Measurements from ENCODE around the gene TK2. TPM values are rescaled to one million over a fixed set of nuclear protein-coding genes. Genes with fewer than 3 reads are reported as not detected.
"Not testable (repeated sequence)": the region's sequence is repeated elsewhere in the genome, so short reads cannot be mapped to it uniquely, and the experiment has no call there.

The TK2 gene
- total RNA-seq, 1 donor from 2014 or later: 11.5 TPM

DNA sequence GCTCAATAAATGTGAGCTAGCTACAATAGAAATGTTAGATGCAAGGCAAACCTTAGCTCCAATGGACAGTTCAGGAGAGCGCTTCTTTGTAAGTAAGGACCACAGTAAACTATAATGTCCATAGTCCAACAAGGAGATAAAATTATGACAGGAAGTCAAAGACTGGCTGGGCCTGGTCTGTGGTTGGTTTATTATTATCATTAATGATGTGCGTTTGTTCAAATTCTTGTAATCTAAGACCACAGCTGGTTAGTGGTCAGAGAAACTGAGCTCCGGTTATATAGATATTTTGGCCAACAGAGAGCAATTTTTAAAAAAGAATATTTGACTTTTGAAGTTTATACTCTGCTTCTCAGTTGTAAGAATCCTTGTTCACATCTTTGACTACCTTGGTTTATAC lies 24.6 kb upstream of the TK2 start:
- H3K4me1 ChIP-seq (ENCODE audit: control insufficient read depth in 3 of 3, insufficient read depth in 3 of 3, low read length in 3 of 3): peaks cover 13 to 16% (median 13%) of the 10 kb centered on the region in 3 donors
- peaks cover 11 to 30% (median 29%) of the 10 kb centered on the region in 3 donors for H3K27me3 ChIP-seq (ENCODE audit: control insufficient read depth in 3 of 3, insufficient read depth in 3 of 3, low read length in 3 of 3)
- no peaks in the 10 kb centered on the region for H3K9me3 ChIP-seq (ENCODE audit: control insufficient read depth in 3 of 3, low read length in 3 of 3)
- no peak overlapping the region for H3K4me3 ChIP-seq (ENCODE audit: low read length in 3 of 3)
- H3K27ac ChIP-seq (ENCODE audit: low read depth, low read length): no peak overlapping the region
- no peaks in the 10 kb centered on the region for H3K36me3 ChIP-seq (ENCODE audit: control insufficient read depth in 3 of 3, insufficient read depth in 3 of 3, low read length in 3 of 3)
- no peak overlapping the region for H3K9ac ChIP-seq (ENCODE audit: low read depth in 1 of 3, low read length in 3 of 3)

DNA sequence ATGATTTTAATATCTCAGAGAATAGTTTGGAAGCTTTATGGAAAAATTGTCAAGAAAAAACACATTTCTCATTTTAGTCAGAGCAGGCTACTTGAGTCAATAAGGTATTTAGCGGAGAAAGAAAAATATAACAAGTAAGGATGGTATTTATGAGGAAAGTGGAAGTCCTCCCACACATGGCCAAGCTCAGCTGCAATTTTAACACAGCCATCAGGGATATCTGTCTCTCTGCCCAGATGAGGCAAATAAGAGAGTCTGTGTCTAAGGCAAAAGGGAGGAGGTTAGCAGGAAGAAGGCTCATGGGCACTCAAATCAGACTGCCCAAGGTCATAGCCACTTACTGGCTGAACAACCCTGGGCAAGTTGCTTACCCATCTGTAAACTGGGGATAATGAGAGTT lies 24.2 kb upstream of the TK2 start:
- Histone ChIP-seq H3K9ac (ENCODE audit: low read depth in 1 of 3, low read length in 3 of 3) (no peak overlapping the region), H3K36me3 (ENCODE audit: control insufficient read depth in 3 of 3, insufficient read depth in 3 of 3, low read length in 3 of 3) (no peaks in the 10 kb centered on the region), H3K9me3 (ENCODE audit: control insufficient read depth in 3 of 3, low read length in 3 of 3) (no peaks in the 10 kb centered on the region), H3K4me3 (ENCODE audit: low read length in 3 of 3) (no peak overlapping the region), H3K27me3 (ENCODE audit: control insufficient read depth in 3 of 3, insufficient read depth in 3 of 3, low read length in 3 of 3) (peaks cover 11 to 27% (median 25%) of the 10 kb centered on the region in 3 donors), H3K4me1 (ENCODE audit: control insufficient read depth in 3 of 3, insufficient read depth in 3 of 3, low read length in 3 of 3) (peaks cover 10 to 12% (median 12%) of the 10 kb centered on the region in 3 donors), H3K27ac (ENCODE audit: low read depth, low read length) (no peak overlapping the region)

DNA sequence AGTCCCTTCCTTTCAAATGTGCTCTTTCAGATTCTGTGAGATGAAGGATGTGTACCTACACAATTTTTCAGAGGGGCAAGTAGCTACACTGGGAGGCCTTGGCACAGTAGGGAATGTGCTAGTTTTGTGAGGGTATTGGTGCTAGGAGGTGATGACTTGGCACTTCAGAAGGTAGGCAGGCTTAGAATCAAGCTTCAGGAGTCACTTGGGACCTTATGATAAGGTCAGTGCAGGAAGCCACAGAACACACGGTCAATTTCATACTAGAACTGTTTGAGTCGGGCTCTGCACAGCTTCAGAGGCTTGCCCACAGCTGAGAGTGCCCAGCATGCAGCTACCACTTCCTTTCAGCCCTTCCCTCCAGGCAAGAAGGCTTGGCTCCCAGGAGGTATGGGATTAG lies 22.4 kb upstream of the TK2 start:
- Histone ChIP-seq H3K27me3 (ENCODE audit: control insufficient read depth in 3 of 3, insufficient read depth in 3 of 3, low read length in 3 of 3) (peaks cover 0 to 10% (median 8%) of the 10 kb centered on the region in 3 donors), H3K27ac (ENCODE audit: low read depth, low read length) (no peak overlapping the region), H3K9ac (ENCODE audit: low read depth in 1 of 3, low read length in 3 of 3) (no peak overlapping the region), H3K36me3 (ENCODE audit: control insufficient read depth in 3 of 3, insufficient read depth in 3 of 3, low read length in 3 of 3) (no peaks in the 10 kb centered on the region), H3K4me1 (ENCODE audit: control insufficient read depth in 3 of 3, insufficient read depth in 3 of 3, low read length in 3 of 3) (no peaks in the 10 kb centered on the region), H3K4me3 (ENCODE audit: low read length in 3 of 3) (no peak overlapping the region), H3K9me3 (ENCODE audit: control insufficient read depth in 3 of 3, low read length in 3 of 3) (no peaks in the 10 kb centered on the region)

DNA sequence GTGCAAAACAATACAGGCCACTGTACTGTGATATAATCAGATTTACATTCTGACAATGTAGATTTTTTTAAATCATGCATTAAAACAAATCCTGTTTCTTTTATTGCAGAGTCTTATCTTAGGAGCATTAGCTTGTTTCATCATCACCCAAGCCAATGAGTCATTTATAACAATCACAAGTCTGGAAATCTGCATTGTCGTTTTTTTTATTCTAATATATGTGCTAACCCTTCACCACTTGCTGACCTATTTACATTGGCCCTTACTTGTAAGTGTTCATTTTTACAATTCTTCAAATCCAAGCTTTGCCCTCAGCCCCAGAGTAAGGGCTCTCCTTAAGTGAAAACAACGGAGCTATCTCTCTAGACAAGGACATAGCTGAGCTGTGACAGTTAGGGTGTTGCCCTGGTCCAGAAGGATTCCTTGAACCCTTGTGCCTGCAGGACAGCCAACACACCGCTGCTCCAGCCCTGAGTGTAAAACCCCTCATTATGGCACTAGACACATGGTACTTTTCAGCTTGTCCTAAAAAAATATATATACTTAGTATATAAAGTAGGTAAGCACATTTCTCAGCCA lies 20.0 kb upstream of the TK2 start:
- Histone ChIP-seq H3K36me3 (ENCODE audit: control insufficient read depth in 3 of 3, insufficient read depth in 3 of 3, low read length in 3 of 3) (peaks cover 0 to 7% (median 6%) of the 10 kb centered on the region in 3 donors), H3K4me3 (ENCODE audit: low read length in 3 of 3) (no peak overlapping the region), H3K27me3 (ENCODE audit: control insufficient read depth in 3 of 3, insufficient read depth in 3 of 3, low read length in 3 of 3) (peaks cover 0 to 3% (median 0%) of the 10 kb centered on the region in 3 donors), H3K4me1 (ENCODE audit: control insufficient read depth in 3 of 3, insufficient read depth in 3 of 3, low read length in 3 of 3) (no peaks in the 10 kb centered on the region), H3K27ac (ENCODE audit: low read depth, low read length) (no peak overlapping the region), H3K9ac (ENCODE audit: low read depth in 1 of 3, low read length in 3 of 3) (no peak overlapping the region), H3K9me3 (ENCODE audit: control insufficient read depth in 3 of 3, low read length in 3 of 3) (no peaks in the 10 kb centered on the region)

- no peaks in the 10 kb centered on the region for H3K9me3 ChIP-seq (ENCODE audit: control insufficient read depth in 3 of 3, low read length in 3 of 3)
- H3K36me3 ChIP-seq (ENCODE audit: control insufficient read depth in 3 of 3, insufficient read depth in 3 of 3, low read length in 3 of 3): peaks cover 0 to 9% (median 6%) of the 10 kb centered on the region in 3 donors
- H3K9ac ChIP-seq (ENCODE audit: low read depth in 1 of 3, low read length in 3 of 3): no peak overlapping the region
- H3K4me1 ChIP-seq (ENCODE audit: control insufficient read depth in 3 of 3, insufficient read depth in 3 of 3, low read length in 3 of 3): no peaks in the 10 kb centered on the region
- H3K4me3 ChIP-seq (ENCODE audit: low read length in 3 of 3): no peak overlapping the region
- no peak overlapping the region for H3K27ac ChIP-seq (ENCODE audit: low read depth, low read length)
- H3K27me3 ChIP-seq (ENCODE audit: control insufficient read depth in 3 of 3, insufficient read depth in 3 of 3, low read length in 3 of 3): peaks cover 0 to 3% (median 0%) of the 10 kb centered on the region in 3 donors
These were observed 19.2 kb upstream of the TK2 start for GRCh38 chr16:66569131-66569530.

DNA sequence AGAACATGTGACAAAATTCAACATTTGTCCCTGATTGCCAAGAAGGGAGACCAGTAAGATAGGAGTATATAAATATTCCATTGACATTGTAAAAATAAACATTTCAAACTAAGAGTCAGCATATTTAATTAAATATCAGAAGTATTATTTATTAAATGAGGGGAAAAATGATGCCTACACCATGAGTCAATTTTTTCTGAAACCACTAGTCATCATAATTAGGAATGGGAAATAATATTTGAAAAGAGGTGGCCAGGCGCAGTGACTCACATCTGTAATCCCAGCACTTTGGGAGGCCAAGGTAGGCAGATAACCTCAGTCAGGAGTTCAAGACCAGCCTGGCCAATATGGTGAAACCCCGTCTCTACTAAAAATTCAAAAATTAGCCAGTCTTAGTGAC lies 18.4 kb upstream of the TK2 start:
- Histone ChIP-seq H3K4me3 (ENCODE audit: low read length in 3 of 3) (no peak overlapping the region), H3K9me3 (ENCODE audit: control insufficient read depth in 3 of 3, low read length in 3 of 3) (no peaks in the 10 kb centered on the region)

GRCh38 chr16:66567270-66567669 lies 17.3 kb upstream of the TK2 start:
- H3K4me3 ChIP-seq (ENCODE audit: low read length in 3 of 3); H3K9ac ChIP-seq (ENCODE audit: low read depth in 1 of 3, low read length in 3 of 3); H3K9me3 ChIP-seq (ENCODE audit: control insufficient read depth in 3 of 3, low read length in 3 of 3); H3K27ac ChIP-seq (ENCODE audit: low read depth, low read length); H3K27me3 ChIP-seq (ENCODE audit: control insufficient read depth in 3 of 3, insufficient read depth in 3 of 3, low read length in 3 of 3); H3K36me3 ChIP-seq (ENCODE audit: control insufficient read depth in 3 of 3, insufficient read depth in 3 of 3, low read length in 3 of 3); H3K4me1 ChIP-seq (ENCODE audit: control insufficient read depth in 3 of 3, insufficient read depth in 3 of 3, low read length in 3 of 3): not testable (repeated sequence)

More for the DNA sequence above, 18.4 kb upstream of the TK2 start:
- Histone ChIP-seq H3K27ac (ENCODE audit: low read depth, low read length) (no peak overlapping the region), H3K9ac (ENCODE audit: low read depth in 1 of 3, low read length in 3 of 3) (no peak overlapping the region), H3K27me3 (ENCODE audit: control insufficient read depth in 3 of 3, insufficient read depth in 3 of 3, low read length in 3 of 3) (peaks cover 0 to 3% (median 0%) of the 10 kb centered on the region in 3 donors), H3K36me3 (ENCODE audit: control insufficient read depth in 3 of 3, insufficient read depth in 3 of 3, low read length in 3 of 3) (peaks cover 0 to 9% (median 6%) of the 10 kb centered on the region in 3 donors), H3K4me1 (ENCODE audit: control insufficient read depth in 3 of 3, insufficient read depth in 3 of 3, low read length in 3 of 3) (no peaks in the 10 kb centered on the region)

GRCh38 chr16:66566051-66566901 lies 16.4 kb upstream of the TK2 start, which contains the start of gene CMTM1:
Gene CMTM1 (plus strand): TSS chr16:66566439. CDS start chr16:66566514, 75 bp downstream.
- peaks cover 0 to 9% (median 6%) of the 10 kb centered on the region in 3 donors for H3K36me3 ChIP-seq (ENCODE audit: control insufficient read depth in 3 of 3, insufficient read depth in 3 of 3, low read length in 3 of 3)
- no peak within 1 kb of the TSS for H3K27ac ChIP-seq (ENCODE audit: low read depth, low read length)
- H3K9ac ChIP-seq (ENCODE audit: low read depth in 1 of 3, low read length in 3 of 3): no peak within 1 kb of the TSS
- no peaks in the 10 kb centered on the region for H3K4me1 ChIP-seq (ENCODE audit: control insufficient read depth in 3 of 3, insufficient read depth in 3 of 3, low read length in 3 of 3)
- no peaks in the 10 kb centered on the region for H3K27me3 ChIP-seq (ENCODE audit: control insufficient read depth in 3 of 3, insufficient read depth in 3 of 3, low read length in 3 of 3)
- no peaks in the 10 kb centered on the region for H3K9me3 ChIP-seq (ENCODE audit: control insufficient read depth in 3 of 3, low read length in 3 of 3)
- no peak within 1 kb of the TSS for H3K4me3 ChIP-seq (ENCODE audit: low read length in 3 of 3)

DNA sequence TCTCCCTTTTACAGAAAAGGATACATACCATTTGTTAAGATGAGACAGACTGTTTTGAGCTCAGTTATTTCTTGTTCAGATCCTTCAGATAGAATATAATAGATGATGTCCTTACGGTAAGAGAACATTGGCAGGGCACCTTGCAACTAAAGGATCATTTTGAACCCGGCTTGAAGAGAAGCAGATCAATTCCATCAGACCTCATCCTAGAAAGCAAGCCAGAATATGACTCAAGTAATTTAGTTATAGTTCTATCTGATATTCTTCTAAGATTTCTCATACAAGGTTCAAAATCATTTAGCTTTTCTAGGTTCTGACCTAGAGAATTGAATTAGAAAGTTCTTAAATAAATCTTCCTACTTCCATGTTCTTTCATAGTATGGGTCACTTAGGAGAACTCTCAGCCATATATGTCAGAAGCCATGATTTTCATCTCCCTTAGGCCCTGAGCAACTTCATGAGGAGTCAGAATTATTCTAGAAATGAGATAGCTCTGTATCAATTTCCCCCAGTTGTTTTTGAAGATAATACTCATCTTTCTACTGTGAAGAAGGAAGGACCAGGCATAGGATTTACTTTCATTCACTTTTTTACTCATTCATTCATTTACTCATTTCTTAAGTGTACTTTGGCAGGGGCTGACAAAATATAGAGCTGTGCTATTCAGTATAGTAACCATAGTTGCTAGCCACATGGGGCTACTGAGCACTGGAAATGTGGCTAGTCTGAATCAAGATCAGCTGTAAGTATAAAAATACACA lies 13.8 kb upstream of the TK2 start:
- no peaks in the 10 kb centered on the region for H3K27me3 ChIP-seq (ENCODE audit: control insufficient read depth in 3 of 3, insufficient read depth in 3 of 3, low read length in 3 of 3)
- H3K27ac ChIP-seq (ENCODE audit: low read depth, low read length): no peak overlapping the region
- no peaks in the 10 kb centered on the region for H3K9me3 ChIP-seq (ENCODE audit: control insufficient read depth in 3 of 3, low read length in 3 of 3)
- H3K9ac ChIP-seq (ENCODE audit: low read depth in 1 of 3, low read length in 3 of 3): no peak overlapping the region
- no peaks in the 10 kb centered on the region for H3K4me1 ChIP-seq (ENCODE audit: control insufficient read depth in 3 of 3, insufficient read depth in 3 of 3, low read length in 3 of 3)
- peaks cover 0 to 13% (median 9%) of the 10 kb centered on the region in 3 donors for H3K36me3 ChIP-seq (ENCODE audit: control insufficient read depth in 3 of 3, insufficient read depth in 3 of 3, low read length in 3 of 3)
- H3K4me3 ChIP-seq (ENCODE audit: low read length in 3 of 3): no peak overlapping the region

All from skeletal muscle tissue (tissue), 4 donors.